Hepatocyte (in vitro differentiated cells): ENCODE results near the gene CYS1.

Experiments used
- EZH2 ChIP-seq: fragments of 200-600 bp; sonication (generic); IDR thresholded peaks from 2 replicates; pipeline ENCODE4 v1.6.1; 2016; ENCODE audit warnings: antibody characterized with exemption, mild to moderate bottlenecking, borderline replicate concordance
- EZH2phosphoT487 ChIP-seq: fragments of 200-600 bp; sonication (generic); IDR thresholded peaks from one replicate; pipeline ENCODE4 v1.6.1; 2018; ENCODE audit warnings: antibody characterized with exemption, mild to moderate bottlenecking, low read depth, moderate library complexity; ENCODE audit not compliant: unreplicated experiment, severe bottlenecking
- TF ChIP-seq, protein P1 (sequence below): fragments of 200-600 bp; sonication (generic); IDR thresholded peaks from 2 replicates; pipeline ENCODE4 v1.5.1; 2016; ENCODE audit warnings: antibody characterized with exemption, mild to moderate bottlenecking; ENCODE audit not compliant: poor library complexity

DNA sequence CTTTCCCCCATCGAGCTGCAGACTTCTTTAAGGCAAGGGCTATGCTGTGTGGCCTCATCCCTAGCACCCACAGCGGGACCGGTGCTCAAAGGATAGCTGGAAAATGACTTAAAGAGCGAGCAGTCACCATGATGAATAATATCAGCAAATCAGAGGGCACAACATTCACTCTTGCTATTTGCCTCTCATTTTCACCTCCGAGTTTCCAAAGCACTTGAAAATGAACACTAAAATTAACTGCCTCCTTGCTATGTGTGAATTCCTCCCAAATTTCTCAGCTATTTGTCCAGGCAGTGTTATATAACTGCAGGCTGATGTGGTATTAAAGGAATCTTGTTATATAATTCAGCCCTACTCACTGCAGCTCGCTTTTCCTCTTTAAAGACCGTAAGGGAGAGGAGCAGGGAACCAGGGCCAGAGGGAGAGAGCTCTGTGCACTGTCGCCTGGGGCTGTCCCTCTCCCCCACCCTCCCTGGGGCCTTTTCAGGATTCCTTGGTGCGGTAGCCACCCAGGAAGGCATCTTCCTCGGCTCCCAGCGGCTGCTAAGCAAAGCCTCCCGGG is 1.4 kb downstream of the CYS1 start:
- TF ChIP-seq EZH2 (no peak), EZH2phosphoT487 (no peak)
- TF ChIP-seq, protein P1, sequence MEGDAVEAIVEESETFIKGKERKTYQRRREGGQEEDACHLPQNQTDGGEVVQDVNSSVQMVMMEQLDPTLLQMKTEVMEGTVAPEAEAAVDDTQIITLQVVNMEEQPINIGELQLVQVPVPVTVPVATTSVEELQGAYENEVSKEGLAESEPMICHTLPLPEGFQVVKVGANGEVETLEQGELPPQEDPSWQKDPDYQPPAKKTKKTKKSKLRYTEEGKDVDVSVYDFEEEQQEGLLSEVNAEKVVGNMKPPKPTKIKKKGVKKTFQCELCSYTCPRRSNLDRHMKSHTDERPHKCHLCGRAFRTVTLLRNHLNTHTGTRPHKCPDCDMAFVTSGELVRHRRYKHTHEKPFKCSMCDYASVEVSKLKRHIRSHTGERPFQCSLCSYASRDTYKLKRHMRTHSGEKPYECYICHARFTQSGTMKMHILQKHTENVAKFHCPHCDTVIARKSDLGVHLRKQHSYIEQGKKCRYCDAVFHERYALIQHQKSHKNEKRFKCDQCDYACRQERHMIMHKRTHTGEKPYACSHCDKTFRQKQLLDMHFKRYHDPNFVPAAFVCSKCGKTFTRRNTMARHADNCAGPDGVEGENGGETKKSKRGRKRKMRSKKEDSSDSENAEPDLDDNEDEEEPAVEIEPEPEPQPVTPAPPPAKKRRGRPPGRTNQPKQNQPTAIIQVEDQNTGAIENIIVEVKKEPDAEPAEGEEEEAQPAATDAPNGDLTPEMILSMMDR: no peak
